Stimulated activated CD4-positive, alpha-beta T cell treated with anti-CD3 and anti-CD28 coated beads, Interleukin-15, amount 100 ng/mL, for 1 hour (primary cell): Measurements from ENCODE around the gene RAC3.

Experiments
- DNase-seq, 2 donors: peaks; one replicate each; pipeline ENCODE4 v3.0.0-alpha.2; 2020; ENCODE audit warnings: low read depth in 1 of 2, low spot score in 1 of 2

RAC3 gene

GRCh38 chr17:82065638-82066303 is 34.3 kb downstream of the RAC3 start, which contains the start of gene DUS1L:
Gene DUS1L (minus strand): TSS chr17:82065804. CDS start chr17:82065059, 745 bp downstream.
- DNase-seq = peak; percentile 55 to 70

- no peak for DNase-seq
These were observed 39.1 kb downstream of the RAC3 start for GRCh38 chr17:82070611-82071010.

GRCh38 chr17:82072827-82073226 is 41.3 kb downstream of the RAC3 start:
- no peak for DNase-seq

GRCh38 chr17:82073446-82073845 is 42.0 kb downstream of the RAC3 start:
- no peak for DNase-seq

GRCh38 chr17:82076018-82076784 is 44.7 kb downstream of the RAC3 start:
- DNase-seq = no peak

- no peak for DNase-seq
These were observed 45.5 kb downstream of the RAC3 start for GRCh38 chr17:82076785-82077591.

GRCh38 chr17:82077617-82078358 is 46.3 kb downstream of the RAC3 start:
- DNase-seq = no peak

- no peak for DNase-seq
These were observed 47.0 kb downstream of the RAC3 start for GRCh38 chr17:82078433-82078832.

- DNase-seq = no peak
These were observed 47.7 kb downstream of the RAC3 start for GRCh38 chr17:82079001-82079677.

- no peak for DNase-seq
These were observed 48.7 kb downstream of the RAC3 start for GRCh38 chr17:82080048-82080788.

- no peak for DNase-seq
These were observed 49.4 kb downstream of the RAC3 start for GRCh38 chr17:82080789-82081464.

- DNase-seq = no peak
These were observed 50.1 kb downstream of the RAC3 start for GRCh38 chr17:82081546-82081945.

- no peak for DNase-seq
These were observed 50.5 kb downstream of the RAC3 start for GRCh38 chr17:82081966-82082365.

GRCh38 chr17:82082456-82082855 is 51.0 kb downstream of the RAC3 start:
- DNase-seq = no peak

- DNase-seq = no peak
These were observed 51.5 kb downstream of the RAC3 start for GRCh38 chr17:82083009-82083408.
